Dedifferentiated amniotic fluid mesenchymal stem cell (primary cell): Measurements from ENCODE around the gene SAMD8.
"Not testable (repeated sequence)": the region's sequence is repeated elsewhere in the genome, so short reads cannot be mapped to it uniquely, and the experiment has no call there.

Experiments
- DNase-seq: peaks from one replicate; pipeline ENCODE4 v3.0.0-alpha.2; 2016; ENCODE audit errors: extremely low spot score

The SAMD8 gene

GRCh38 chr10:75107756-75108683 lies 3.4 kb upstream of the SAMD8 start:
- DNase-seq, result no peak

GRCh38 chr10:75108684-75109458 lies 2.6 kb upstream of the SAMD8 start:
- DNase-seq, result no peak

- no peak for DNase-seq
Observed at GRCh38 chr10:75109459-75109778, 2.0 kb upstream of the SAMD8 start.

GRCh38 chr10:75110006-75110632 lies 1.3 kb upstream of the SAMD8 start:
- no peak for DNase-seq

GRCh38 chr10:75111907-75112679 lies 637 bp downstream of the SAMD8 start:
- DNase-seq, result peak; percentile 25

GRCh38 chr10:75115137-75115536 lies 3.7 kb downstream of the SAMD8 start:
- no peak for DNase-seq

GRCh38 chr10:75116941-75117775 lies 5.7 kb downstream of the SAMD8 start:
- not testable (repeated sequence) for DNase-seq

GRCh38 chr10:75117995-75118394 lies 6.5 kb downstream of the SAMD8 start:
- peak; percentile 31 for DNase-seq

- DNase-seq, result not testable (repeated sequence)
Observed at GRCh38 chr10:75119444-75120066, 8.1 kb downstream of the SAMD8 start.

GRCh38 chr10:75121322-75121721 lies 9.9 kb downstream of the SAMD8 start:
- DNase-seq, result no peak

GRCh38 chr10:75122505-75122904 lies 11.0 kb downstream of the SAMD8 start:
- no peak for DNase-seq

GRCh38 chr10:75123088-75123682 lies 11.7 kb downstream of the SAMD8 start:
- no peak for DNase-seq

GRCh38 chr10:75126277-75126676 lies 14.8 kb downstream of the SAMD8 start:
- no peak for DNase-seq

GRCh38 chr10:75127471-75127870 lies 16.0 kb downstream of the SAMD8 start:
- no peak for DNase-seq

GRCh38 chr10:75128985-75129384 lies 17.5 kb downstream of the SAMD8 start:
- DNase-seq, result not testable (repeated sequence)

- no peak for DNase-seq
Observed at GRCh38 chr10:75129537-75129936, 18.1 kb downstream of the SAMD8 start.

GRCh38 chr10:75133701-75134100 lies 22.2 kb downstream of the SAMD8 start:
- not testable (repeated sequence) for DNase-seq

- DNase-seq, result no peak
Observed at GRCh38 chr10:75136346-75136745, 24.9 kb downstream of the SAMD8 start.

- no peak for DNase-seq
Observed at GRCh38 chr10:75137533-75138438, 26.3 kb downstream of the SAMD8 start.
